ENCODE measurements around the gene CAMK4. TPM values are rescaled to one million over a fixed set of nuclear protein-coding genes. Genes with fewer than 3 reads are reported as not detected.

Gene CAMK4
- total and polyA plus RNA-seq, 2 donors (not counting 3 experiments of a cell fraction or from before 2014, with no cell fraction given) = 2.2 to 5.4 TPM

DNA sequence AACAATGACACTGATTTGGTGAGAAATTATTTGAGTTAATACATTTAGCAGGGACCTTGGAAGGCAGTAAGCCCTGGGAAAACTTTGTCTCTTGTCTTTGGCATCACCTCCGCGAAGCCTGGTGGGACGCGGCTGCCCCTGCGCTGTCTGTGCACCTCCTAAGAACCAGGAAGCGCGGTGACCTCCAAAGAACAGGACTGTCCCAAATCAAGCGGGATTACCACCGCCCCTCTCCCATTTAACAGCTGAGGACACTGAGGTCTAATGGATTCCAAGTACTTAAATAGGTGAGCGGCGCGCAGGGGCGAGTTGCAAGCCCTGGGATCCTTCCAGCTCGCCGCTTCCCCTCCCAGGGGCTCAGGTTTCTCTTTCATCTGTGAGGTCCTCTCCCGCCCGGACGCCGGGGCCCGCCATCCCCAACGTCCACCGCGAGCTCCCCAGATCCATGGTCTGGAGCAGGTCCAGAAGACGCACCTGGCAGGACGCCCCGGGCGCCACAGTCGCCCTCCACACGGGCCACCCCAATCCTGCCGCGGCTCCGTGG is 287.7 kb downstream of the CAMK4 start:
- Histone ChIP-seq H3K79me2 (ENCODE audit: control insufficient read depth, insufficient read depth, low read length) (peaks cover 54% of the 10 kb centered on the region), H3K9me1 (replicated peaks; ENCODE audit: control insufficient read depth, extremely low read depth, insufficient read depth, low read length) (no peaks in the 10 kb centered on the region), H3K9me3 (replicated peaks; ENCODE audit: control insufficient read depth, insufficient read depth, low read length) (no peaks in the 10 kb centered on the region), H3K9ac (replicated peaks; ENCODE audit: extremely low read depth, insufficient read depth, low read length) (peak overlapping the region; percentile 97), H3K4me2 (ENCODE audit: insufficient read depth, low read length) (peak overlapping the region; percentile 100), H2AFZ (ENCODE audit: low read depth, low read length) (peak overlapping the region; percentile 56), H4K20me1 (replicated peaks; ENCODE audit: control insufficient read depth, extremely low read depth, insufficient read depth, low read length) (peaks cover 8% of the 10 kb centered on the region), H3K4me1 (ENCODE audit: control insufficient read depth, extremely low read depth, insufficient read depth, low read length) (peaks cover 33% of the 10 kb centered on the region), H3K27me3 (ENCODE audit: control insufficient read depth in 2 of 2, insufficient read depth in 2 of 2, low read length in 2 of 2) (no peaks in the 10 kb centered on the region), H3K4me3 (replicated peaks in 1 of 3; ENCODE audit: insufficient read depth in 1 of 3, low read depth in 1 of 3, low read length in 3 of 3) (peak overlapping the region; percentile 72 to 97 (median 81)), H3K36me3 (ENCODE audit: control insufficient read depth in 2 of 2, extremely low read depth in 1 of 2, insufficient read depth in 2 of 2, low read length in 2 of 2) (peaks cover 0 to 3% of the 10 kb centered on the region in 2 experiments), H3K27ac (ENCODE audit: insufficient read depth, low read depth, low read length) (peak overlapping the region; percentile 95)
- POLR2A ChIA-PET = interaction anchor here (1.5 kb wide), 1 partner anchor 246 kb away, joined by 5 read pairs; the partner anchor contains the start of gene NREP
- CTCF ChIA-PET = interaction anchor here (1.0 to 7.2 kb wide), 3 partner anchors 19 to 50 kb away, joined by 3 to 64 read pairs (median 7); no protein-coding TSS in a partner anchor
- TSS peak; percentile 43 for BruUV-seq (replicated peaks)
- peak; percentile 57 for DNase-seq (ENCODE audit: low read depth, low spot score)
- TF ChIP-seq CTCF (IDR thresholded peaks at IDR 0.05; ENCODE audit: extremely low read depth in 1 of 2, insufficient read depth in 1 of 2, low read depth in 1 of 2, low read length in 2 of 2) (no peak), GATA2 (IDR thresholded peaks at IDR 0.05; ENCODE audit: insufficient read depth, insufficient read length, low read depth, low read length) (no peak), JUN (IDR thresholded peaks at IDR 0.05; ENCODE audit: borderline replicate concordance, insufficient read depth, insufficient read length, low read depth) (no peak), MYC (IDR thresholded peaks at IDR 0.05; ENCODE audit: low read depth, low read length) (no peak), POLR2AphosphoS5 (IDR thresholded peaks at IDR 0.05; ENCODE audit: insufficient read depth, low read depth, low read length) (peak; percentile 5)
- TF ChIP-seq, protein P1, sequence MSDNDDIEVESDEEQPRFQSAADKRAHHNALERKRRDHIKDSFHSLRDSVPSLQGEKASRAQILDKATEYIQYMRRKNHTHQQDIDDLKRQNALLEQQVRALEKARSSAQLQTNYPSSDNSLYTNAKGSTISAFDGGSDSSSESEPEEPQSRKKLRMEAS (IDR thresholded peaks at IDR 0.05; ENCODE audit: insufficient read depth, insufficient read length) = no peak
- intact Hi-C loops (cut with micrococcal nuclease) (loop anchor here (1.0 to 10.0 kb wide), 10 partner anchors 18 to 905 kb away; partner anchors contain the start of genes EPB41L4A, NREP and WDR36), dilution Hi-C loops (cut with MboI; ENCODE audit: extremely low pct_ligation_motif_present, low sequenced_read_pairs) (no loop called here)
- FAIRE-seq = peak; percentile 24
